Prostate gland (tissue), 2 donors: Measurements from ENCODE around the gene IL1RAPL1. TPM values are rescaled to one million over a fixed set of nuclear protein-coding genes. Genes with fewer than 3 reads are reported as not detected.

Experiments used
- DNase-seq: peaks from one replicate; pipeline ENCODE4 v3.0.0-alpha.2; 2019; ENCODE audit warnings: low spot score
- H3K27ac ChIP-seq, 2 donors: fragments of 200-600 bp; sonication (generic); 2 replicates each; pipeline ENCODE4 v1.5.1; 2017 to 2019
- H3K27me3 ChIP-seq: fragments of 200-600 bp; sonication (generic); replicated peaks from 2 replicates; pipeline ENCODE4 v1.5.1; 2019; ENCODE audit not compliant: insufficient read depth
- H3K36me3 ChIP-seq, 2 donors: fragments of 200-600 bp; sonication (generic); 1 replicate in 1 of 2; 2 replicates in 1 of 2; pipeline versions ENCODE4 v1.5.1 to v1.8.1; 2017 to 2019
- H3K4me1 ChIP-seq: fragments of 200-600 bp; sonication (generic); replicated peaks from 2 replicates; pipeline ENCODE4 v1.5.1; 2019
- H3K4me3 ChIP-seq, 2 donors: fragments of 200-600 bp; sonication (generic); 2 replicates each; pipeline ENCODE4 v1.5.1; 2017 to 2019
- H3K9me3 ChIP-seq: fragments of 200-600 bp; sonication (generic); 2 replicates; pipeline ENCODE4 v1.5.1; 2017
- CTCF ChIP-seq, 4 experiments: fragments of 200-600 bp in 2 of 4; fragments of 450-650 bp in 2 of 4; sonication (generic) in 2 of 4; IDR thresholded peaks; 1 replicate in 3 of 4; 2 replicates in 1 of 4; pipeline ENCODE4 v1.5.1; 2016 to 2019; ENCODE audit warnings: antibody characterized with exemption in 4 of 4, mild to moderate bottlenecking in 2 of 4, moderate library complexity in 2 of 4
- POLR2A ChIP-seq: fragments of 450-650 bp; IDR thresholded peaks from one replicate; pipeline ENCODE4 v1.6.1; 2016; ENCODE audit warnings: antibody characterized with exemption, mild to moderate bottlenecking
- POLR2AphosphoS5 ChIP-seq: sonication (generic); formaldehyde crosslinking; IDR thresholded peaks from one replicate; pipeline ENCODE4 v1.6.1; 2017; ENCODE audit warnings: antibody characterized with exemption
- WGBS: methylation state at CpG from one replicate; pipeline ENCODE4 v1.1.5; 2018; 5-methylcytosine and 5-hydroxymethylcytosine counted together
- intact Hi-C: fragments of 100-400 bp; cut with DNase I; formaldehyde crosslinking; loops from one replicate; pipeline ENCODE4 v1.14.2; 2022
- total RNA-seq, 2 donors: library from RNA; depleted of rRNA; stranded (reverse); fragments of >200 nt; gene quantifications; one replicate each; pipeline ENCODE4 v1.1.0, GENCODE V29; 2016

Gene IL1RAPL1
- total RNA-seq, 2 donors from 2014 or later: 0.23 TPM

DNA sequence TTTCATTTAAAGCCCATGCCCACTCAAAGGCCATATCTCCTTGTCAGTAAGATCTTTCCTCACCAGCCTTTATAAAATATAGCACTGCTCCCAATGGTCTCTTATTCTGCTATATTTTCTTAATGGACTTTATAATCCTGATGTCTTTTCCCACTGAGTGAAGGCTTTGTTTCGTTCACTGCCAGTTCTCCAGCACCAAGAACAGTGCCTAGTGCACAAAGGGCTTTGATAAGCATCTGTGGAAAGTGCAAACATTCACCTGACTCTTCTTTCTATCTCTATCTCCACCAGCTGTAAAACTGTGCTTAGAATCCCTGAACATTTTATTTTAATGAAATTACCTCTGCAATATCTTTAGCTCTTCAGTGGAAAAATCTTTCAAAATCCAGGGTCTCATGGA lies 1054.2 kb downstream of the IL1RAPL1 start:
- no peaks in the 10 kb centered on the region for H3K27me3 ChIP-seq
- no peak overlapping the region for H3K27ac ChIP-seq
- 53% methylated on average over 1 of the region's 1 CpG for WGBS
- H3K9me3 ChIP-seq: no peaks in the 10 kb centered on the region
- H3K4me1 ChIP-seq: no peaks in the 10 kb centered on the region
- intact Hi-C loops: no loop called here
- no peak for DNase-seq
- no peak overlapping the region for H3K4me3 ChIP-seq
- TF ChIP-seq CTCF (IDR thresholded peaks at IDR 0.05) (no peak), POLR2A (no peak), POLR2AphosphoS5 (no peak)
- H3K36me3 ChIP-seq: no peaks in the 10 kb centered on the region

- no peaks in the 10 kb centered on the region for H3K36me3 ChIP-seq
- H3K4me1 ChIP-seq: no peaks in the 10 kb centered on the region
- TF ChIP-seq POLR2AphosphoS5: no peak
- TF ChIP-seq CTCF (IDR thresholded peaks at IDR 0.05): no peak
- no peak for TF ChIP-seq POLR2A
- no peak for DNase-seq
- no peak overlapping the region for H3K4me3 ChIP-seq
- no peaks in the 10 kb centered on the region for H3K9me3 ChIP-seq
- H3K27me3 ChIP-seq: no peaks in the 10 kb centered on the region
- intact Hi-C loops: no loop called here
- no peak overlapping the region for H3K27ac ChIP-seq
- 41% methylated on average over 2 of the region's 2 CpGs for WGBS
Measured at GRCh38 chrX:29643181-29643580, 1055.9 kb downstream of the IL1RAPL1 start.

GRCh38 chrX:29648161-29648560 lies 1060.9 kb downstream of the IL1RAPL1 start:
- no peak for DNase-seq
- 90% methylated on average over 1 of the region's 1 CpG for WGBS
- intact Hi-C loops: no loop called here
- TF ChIP-seq CTCF (IDR thresholded peaks at IDR 0.05) (no peak), POLR2AphosphoS5 (no peak), POLR2A (no peak)
- no peak overlapping the region for H3K4me3 ChIP-seq
- H3K27me3 ChIP-seq: no peaks in the 10 kb centered on the region
- no peaks in the 10 kb centered on the region for H3K4me1 ChIP-seq
- no peaks in the 10 kb centered on the region for H3K9me3 ChIP-seq
- no peaks in the 10 kb centered on the region for H3K36me3 ChIP-seq
- H3K27ac ChIP-seq: no peak overlapping the region

GRCh38 chrX:29652484-29652883 lies 1065.2 kb downstream of the IL1RAPL1 start:
- H3K27me3 ChIP-seq: no peaks in the 10 kb centered on the region
- H3K4me1 ChIP-seq: no peaks in the 10 kb centered on the region
- H3K36me3 ChIP-seq: no peaks in the 10 kb centered on the region
- no peak overlapping the region for H3K4me3 ChIP-seq
- TF ChIP-seq CTCF (IDR thresholded peaks at IDR 0.05) (no peak), POLR2AphosphoS5 (no peak), POLR2A (no peak)
- intact Hi-C loops: no loop called here
- H3K9me3 ChIP-seq: no peaks in the 10 kb centered on the region
- WGBS: 14% methylated on average over 1 of the region's 1 CpG
- no peak overlapping the region for H3K27ac ChIP-seq
- no peak for DNase-seq

GRCh38 chrX:29653721-29654120 lies 1066.5 kb downstream of the IL1RAPL1 start:
- no peaks in the 10 kb centered on the region for H3K9me3 ChIP-seq
- intact Hi-C loops: no loop called here
- TF ChIP-seq CTCF (IDR thresholded peaks at IDR 0.05) (no peak), POLR2AphosphoS5 (no peak), POLR2A (no peak)
- no peaks in the 10 kb centered on the region for H3K36me3 ChIP-seq
- no peak for DNase-seq
- H3K4me1 ChIP-seq: no peaks in the 10 kb centered on the region
- no peaks in the 10 kb centered on the region for H3K27me3 ChIP-seq
- H3K4me3 ChIP-seq: no peak overlapping the region
- H3K27ac ChIP-seq: no peak overlapping the region
